WERI-Rb-1 (cell line): ENCODE data around the gene MRPL49.

Source experiments
- DNase-seq: peaks from one replicate; pipeline ENCODE4 v3.0.0-alpha.2; 2020
- H3K27ac ChIP-seq: fragments of 250-450 bp; sonication (Bioruptor Pico); 2 replicates; pipeline ENCODE4 v1.5.1; 2020; ENCODE audit warnings: mild to moderate bottlenecking, moderate library complexity
- H3K27me3 ChIP-seq: fragments of 250-450 bp; sonication (Bioruptor Pico); 2 replicates; pipeline ENCODE4 v1.5.1; 2021; ENCODE audit warnings: mild to moderate bottlenecking, low read depth, moderate library complexity; ENCODE audit not compliant: insufficient read depth, severe bottlenecking
- H3K36me3 ChIP-seq: fragments of 250-450 bp; sonication (Bioruptor Pico); 2 replicates; pipeline ENCODE4 v1.5.1; 2020; ENCODE audit warnings: mild to moderate bottlenecking, moderate library complexity
- H3K4me3 ChIP-seq: 2 replicates; pipeline ENCODE4 v1.5.1; 2011; ENCODE audit warnings: low read depth, mild to moderate bottlenecking, control low read depth, low read length
- H3K9me3 ChIP-seq: fragments of 250-450 bp; sonication (Bioruptor Pico); 2 replicates; pipeline ENCODE4 v1.5.1; 2021; ENCODE audit warnings: mild to moderate bottlenecking, moderate library complexity; ENCODE audit not compliant: severe bottlenecking
- CTCF ChIP-seq: IDR thresholded peaks from 2 replicates; pipeline ENCODE4 v1.5.1; 2011; ENCODE audit warnings: low read depth, mild to moderate bottlenecking, control low read depth, inconsistent platforms, low read length

The MRPL49 gene

GRCh38 chr11:65111159-65111743 is 10.9 kb upstream of the MRPL49 start:
- H3K27ac ChIP-seq: no peak overlapping the region
- DNase-seq: no peak
- TF ChIP-seq CTCF: no peak
- H3K9me3 ChIP-seq: no peaks in the 10 kb centered on the region
- H3K4me3 ChIP-seq: no peak overlapping the region
- H3K27me3 ChIP-seq: no peaks in the 10 kb centered on the region
- H3K36me3 ChIP-seq: peaks cover 15% of the 10 kb centered on the region; the same call in 1 of the 2 replicates

GRCh38 chr11:65111744-65112545 is 10.2 kb upstream of the MRPL49 start, which contains the start of gene TM7SF2:
Gene TM7SF2, plus strand, starts transcription at chr11:65111872. Its CDS starts 144 bp downstream, at chr11:65112016.
- Histone ChIP-seq H3K27me3 (no peaks in the 10 kb centered on the region), H3K9me3 (no peaks in the 10 kb centered on the region), H3K36me3 (peaks cover 18% of the 10 kb centered on the region), H3K4me3 (peak within 1 kb of the TSS; percentile 65), H3K27ac (peak within 1 kb of the TSS; percentile 78)
- TF ChIP-seq CTCF: no peak
- DNase-seq: peak; percentile 96

- H3K27me3 ChIP-seq: no peaks in the 10 kb centered on the region
- peak overlapping the region; percentile 78 for H3K27ac ChIP-seq
- DNase-seq: peak; percentile 72
- no peaks in the 10 kb centered on the region for H3K9me3 ChIP-seq
- peak; percentile 90 for TF ChIP-seq CTCF
- peaks cover 18% of the 10 kb centered on the region for H3K36me3 ChIP-seq
- H3K4me3 ChIP-seq: peak overlapping the region; percentile 65
Measured at GRCh38 chr11:65112546-65113360, 9.4 kb upstream of the MRPL49 start.

- Histone ChIP-seq H3K27ac (peak overlapping the region; percentile 78), H3K27me3 (no peaks in the 10 kb centered on the region), H3K9me3 (no peaks in the 10 kb centered on the region), H3K36me3 (peaks cover 24% of the 10 kb centered on the region), H3K4me3 (peak overlapping the region; percentile 65)
- DNase-seq: no peak
- TF ChIP-seq CTCF: no peak
Measured at GRCh38 chr11:65113361-65113756, 8.8 kb upstream of the MRPL49 start.

- Histone ChIP-seq H3K27ac (no peak overlapping the region), H3K27me3 (no peaks in the 10 kb centered on the region), H3K9me3 (no peaks in the 10 kb centered on the region), H3K36me3 (peaks cover 29% of the 10 kb centered on the region), H3K4me3 (peak overlapping the region; percentile 65)
- no peak for DNase-seq
- TF ChIP-seq CTCF: no peak
Measured at GRCh38 chr11:65113839-65114238, 8.3 kb upstream of the MRPL49 start.
